MM.1S (cell line): ENCODE measurements around the gene FASTKD1.

Experiments
- CTCF ChIP-seq: fragments of 300-600 bp; sonication (generic); IDR thresholded peaks from 2 replicates; pipeline ENCODE4 v1.5.1; 2016; ENCODE audit warnings: antibody characterized with exemption, low read length, mixed read lengths
- EZH2 ChIP-seq: fragments of 300-600 bp; sonication (generic); optimal IDR thresholded peaks from 2 replicates; pipeline ENCODE3; 2017; ENCODE audit warnings: low read depth, mild to moderate bottlenecking, antibody characterized with exemption, low read length, mixed read lengths
- EZH2phosphoT487 ChIP-seq: fragments of 300-600 bp; sonication (generic); IDR thresholded peaks from 2 replicates; pipeline ENCODE4 v1.6.1; 2018; ENCODE audit warnings: antibody characterized with exemption, low read length

- no peak for TF ChIP-seq CTCF
- TF ChIP-seq EZH2phosphoT487 = no peak
- TF ChIP-seq EZH2 = no peak
Observed at GRCh38 chr2:169520896-169521295, 52.8 kb downstream of the FASTKD1 start.
